K562 (cell line): ENCODE data around the gene THBS2. TPM values are rescaled to one million over a fixed set of nuclear protein-coding genes. Genes with fewer than 3 reads are reported as not detected.
A peak's percentile ranks its signal among the peaks of the same experiment; 100 is the strongest.

ENCODE experiments used
- ATAC-seq: fragments of 200-7000 bp; cut with Tn5 transposase; 3 replicates; pipeline ENCODE4 v1.9.1; 2020; ENCODE audit warnings: moderate library complexity
- BruUV-seq: library from RNA; stranded (reverse); fragments of 400-500 nt; replicated peaks from 2 replicates; lab custom pipeline; 2021; lab: Mats Ljungman, UMichigan
- CTCF ChIA-PET: fragments of 300-600 bp; formaldehyde crosslinking; extraction: SDS; loops from one replicate; lab custom pipeline; 2021; ENCODE audit warnings: low intra/inter-chr PET ratio; lab: Yijun Ruan, JAX
- POLR2A ChIA-PET: fragments of 300-600, 350-650 bp; sonication (Branson Sonifier 250); formaldehyde crosslinking; extraction: SDS; loops from one replicate; lab custom pipeline; 2021; ENCODE audit warnings: antibody characterized with exemption, inconsistent platforms; lab: Yijun Ruan, JAX
- DNase-seq, 4 experiments: peaks; one replicate each; pipeline versions ENCODE4 v3.0.0 to v3.0.0-alpha.2; 2011 to 2018; ENCODE audit warnings: low spot score in 3 of 4, mixed read lengths in 3 of 4; ENCODE audit errors: extremely low read depth in 1 of 4
- FAIRE-seq: peaks from 2 replicates; lab custom pipeline; 2011; peaks lifted over from hg19 to GRCh38; lab: Jason Lieb, UNC
- H2AFZ ChIP-seq: 2 replicates; pipeline ENCODE4 v1.6.0; 2011; ENCODE audit warnings: low read depth, low read length, control low read depth, inconsistent platforms
- H3K27ac ChIP-seq: fragments of 200-600 bp; 3 replicates; pipeline ENCODE4 v1.8.0; 2011; ENCODE audit warnings: low read depth, mild to moderate bottlenecking, control low read depth, inconsistent platforms, low read length, moderate library complexity, mixed read lengths; ENCODE audit errors: extremely low read depth
- H3K27me3 ChIP-seq, 2 experiments: fragments of 300-600 bp in 1 of 2; 2 replicates in 1 of 2; 3 replicates in 1 of 2; pipeline versions ENCODE4 v1.6.0 to v1.8.0; 2011; ENCODE audit warnings: inconsistent platforms in 2 of 2, low read length in 2 of 2, mild to moderate bottlenecking in 1 of 2, mixed read lengths in 1 of 2, moderate library complexity in 1 of 2; ENCODE audit not compliant: control insufficient read depth in 2 of 2, insufficient read depth in 2 of 2
- H3K36me3 ChIP-seq: fragments of 300-600 bp; 3 replicates; pipeline ENCODE4 v1.8.0; 2011; ENCODE audit warnings: mild to moderate bottlenecking, low read length, inconsistent platforms; ENCODE audit not compliant: control insufficient read depth, insufficient read depth
- H3K4me1 ChIP-seq, 2 experiments: fragments of 200-600 bp in 1 of 2; replicated peaks in 1 of 2; 2 replicates in 1 of 2; 3 replicates in 1 of 2; pipeline versions ENCODE4 v1.5.1 to v1.8.0; 2011; ENCODE audit warnings: inconsistent platforms in 2 of 2, low read length in 2 of 2, mild to moderate bottlenecking in 1 of 2, mixed read lengths in 1 of 2, moderate library complexity in 1 of 2; ENCODE audit not compliant: control insufficient read depth in 2 of 2, insufficient read depth in 2 of 2
- H3K4me2 ChIP-seq: 2 replicates; pipeline ENCODE4 v1.6.1; 2011; ENCODE audit warnings: low read length, control low read depth, inconsistent platforms, mixed read lengths; ENCODE audit not compliant: insufficient read depth
- H3K4me3 ChIP-seq: fragments of 200-600 bp; sonication (generic), shearing (Covaris generic); 2 replicates; pipeline ENCODE4 v1.5.1; 2016; ENCODE audit warnings: control low read depth, inconsistent platforms
- H3K79me2 ChIP-seq: fragments of 200-600 bp; 3 replicates; pipeline ENCODE4 v1.8.0; 2011; ENCODE audit warnings: low read length, inconsistent platforms; ENCODE audit not compliant: control insufficient read depth, insufficient read depth
- H3K9ac ChIP-seq, 2 experiments: 2 replicates each; pipeline versions ENCODE4 v1.6.0 to v1.6.1; 2011; ENCODE audit warnings: low read depth in 2 of 2, low read length in 2 of 2, control low read depth in 1 of 2, inconsistent platforms in 1 of 2, mild to moderate bottlenecking in 1 of 2, mixed read lengths in 1 of 2; ENCODE audit not compliant: insufficient read depth in 1 of 2
- H3K9me1 ChIP-seq: one replicate; pipeline ENCODE4 v1.6.0; 2011; ENCODE audit warnings: inconsistent platforms, mild to moderate bottlenecking, low read length, moderate library complexity; ENCODE audit not compliant: control insufficient read depth, insufficient read depth
- H3K9me3 ChIP-seq: replicated peaks from 2 replicates; pipeline ENCODE4 v1.5.1; 2011; ENCODE audit warnings: low read depth, low read length, inconsistent platforms; ENCODE audit not compliant: control insufficient read depth, insufficient read depth
- H4K20me1 ChIP-seq: replicated peaks from 2 replicates; pipeline ENCODE4 v1.6.1; 2011; ENCODE audit warnings: low read length, inconsistent platforms, mixed read lengths; ENCODE audit not compliant: control insufficient read depth, insufficient read depth
- CHD1 ChIP-seq: fragments of 200-600 bp; sonication (generic); IDR thresholded peaks from one replicate; pipeline ENCODE4 v1.6.1; 2012; ENCODE audit warnings: mild to moderate bottlenecking, moderate library complexity, low read length, inconsistent platforms
- CREBBP ChIP-seq: IDR thresholded peaks from one replicate; pipeline ENCODE4 v1.6.1; 2012; ENCODE audit warnings: low read depth, mild to moderate bottlenecking, control low read depth, inconsistent platforms, low read length
- EGR1 ChIP-seq: fragments of 450-650 bp; conservative IDR thresholded peaks from 2 replicates; pipeline ENCODE4 v1.6.1; 2017; ENCODE audit warnings: mild to moderate bottlenecking
- FOXK1 ChIP-seq: sonication (generic); formaldehyde crosslinking; IDR thresholded peaks from 2 replicates; pipeline ENCODE4 v1.8.0; 2022; ENCODE audit warnings: missing genetic modification reagents, mild to moderate bottlenecking, borderline replicate concordance
- TCF3 ChIP-seq: sonication (generic); formaldehyde crosslinking; IDR thresholded peaks from 2 replicates; pipeline ENCODE4 v1.4.0; 2020; ENCODE audit warnings: mild to moderate bottlenecking, missing genetic modification reagents
- WGBS: fragments of 100-300 bp; shearing (Covaris generic); methylation state at CpG from one replicate; pipeline ENCODE4 v1.1.6; 2016; ENCODE audit warnings: low coverage, mixed read lengths; ENCODE audit not compliant: insufficient coverage; ENCODE audit errors: missing lambda C conversion rate; 5-methylcytosine and 5-hydroxymethylcytosine counted together
- in situ Hi-C: fragments of 300-500 bp; cut with MboI; formaldehyde crosslinking; loops from 4 replicates; pipeline ENCODE4 v1.15.0; 2018; ENCODE audit warnings: inconsistent platforms, mixed read lengths
- intact Hi-C: fragments of 100-400 bp; cut with micrococcal nuclease; formaldehyde crosslinking; loops from 2 replicates; pipeline ENCODE4 v1.14.2; 2022
- polyA plus RNA-seq, 8 experiments: library from polyadenylated mRNA; depleted of rRNA in 4 of 8; stranded (reverse) in 5 of 8; unstranded in 3 of 8; fragments of >200 nt; fragmentation: Nextera tagmentation in 2 of 8; fragmentation: Illumina TruSeq in 1 of 8; extraction: Ambion mirVana in 2 of 8; extraction: Trizol in 1 of 8; gene quantifications; 2 replicates each; pipeline versions ENCODE4 v1.2.1 to v1.2.3, GENCODE V29; 2011 to 2014; ENCODE audit warnings: inconsistent platforms in 1 of 8, missing spikeins in 1 of 8
- total RNA-seq, 7 experiments: library from RNA; depleted of rRNA in 6 of 7; stranded (reverse); fragments of >200 nt in 6 of 7; fragmentation: Illumina TruSeq in 2 of 7; extraction: Trizol in 2 of 7; gene quantifications; 2 replicates each; pipeline versions ENCODE4 v1.2.1 to v1.2.3, GENCODE V29; 2011 to 2021; ENCODE audit warnings: low replicate concordance in 1 of 7
- TF ChIP-seq, protein P1 (sequence below): fragments of 250-450 bp; sonication (Bioruptor Pico); IDR thresholded peaks from 2 replicates; pipeline ENCODE4 v1.8.0; 2021; ENCODE audit warnings: borderline replicate concordance, mild to moderate bottlenecking, moderate library complexity; ENCODE audit not compliant: poor library complexity, severe bottlenecking

Gene THBS2
- total and polyA plus RNA-seq, 9 of the 15 experiments (the other 6 are each of a cell fraction or from before 2014, with no cell fraction given), result 0.03 to 0.11 (median 0.03) TPM; not detected in 6

- Histone ChIP-seq H3K36me3 (no peaks in the 10 kb centered on the region), H3K9me1 (no peaks in the 10 kb centered on the region), H2AFZ (no peak overlapping the region), H3K9me3 (no peaks in the 10 kb centered on the region; the same call in 1 of the 2 replicates), H3K27me3 (peaks cover 16 to 37% of the 10 kb centered on the region in 2 experiments; a peak in 4 of 5 replicates), H3K4me1 (peaks cover 0 to 15% of the 10 kb centered on the region in 2 experiments; a peak in 2 of 5 replicates), H3K79me2 (no peaks in the 10 kb centered on the region), H3K4me2 (no peak overlapping the region), H3K9ac (no peak overlapping the region), H3K4me3 (no peak overlapping the region), H4K20me1 (no peaks in the 10 kb centered on the region), H3K27ac (no peak overlapping the region)
- BruUV-seq, result no TSS peak
- intact Hi-C loops, result no loop called here
- in situ Hi-C loops, result no loop called here
- ChIA-PET POLR2A (no interaction called here), CTCF (no interaction called here)
- no peak for TF ChIP-seq TCF3
- TF ChIP-seq CHD1, result no peak
- peak; percentile 11 for TF ChIP-seq CREBBP
- 0 out of 2 replicates have a peak, but pooled peaks have one; percentile 3 for TF ChIP-seq EGR1
- TF ChIP-seq, protein P1, sequence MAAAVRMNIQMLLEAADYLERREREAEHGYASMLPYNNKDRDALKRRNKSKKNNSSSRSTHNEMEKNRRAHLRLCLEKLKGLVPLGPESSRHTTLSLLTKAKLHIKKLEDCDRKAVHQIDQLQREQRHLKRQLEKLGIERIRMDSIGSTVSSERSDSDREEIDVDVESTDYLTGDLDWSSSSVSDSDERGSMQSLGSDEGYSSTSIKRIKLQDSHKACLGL, result no peak
- no peak for TF ChIP-seq FOXK1 (CRISPR knock-in tag)
- no peak for ATAC-seq
- WGBS, result 0% methylated on average over 1 of the region's 1 CpG
- FAIRE-seq, result no peak
- DNase-seq, result no peak
Observed at GRCh38 chr6:169217972-169218371, 35.7 kb downstream of the THBS2 start.
